ENCODE measurements around the gene ATRNL1. TPM values are rescaled to one million over a fixed set of nuclear protein-coding genes. Genes with fewer than 3 reads are reported as not detected.

The ATRNL1 gene
- total RNA-seq, 1 experiment from 2014 or later: 28.7 TPM

GRCh38 chr10:115514895-115515294 is 421.7 kb downstream of the ATRNL1 start:
- no peak for DNase-seq (ENCODE audit: low spot score)
- no peak for ATAC-seq
- no peak for TF ChIP-seq PREB (CRISPR knock-in tag; IDR thresholded peaks at IDR 0.05; ENCODE audit: borderline replicate concordance)
- no peak for TF ChIP-seq RELA (CRISPR knock-in tag; IDR thresholded peaks at IDR 0.05; ENCODE audit: borderline replicate concordance)
- no peak for TF ChIP-seq ATF3 (CRISPR knock-in tag; conservative IDR thresholded peaks at IDR 0.05)
- no peak for TF ChIP-seq TP53 (CRISPR knock-in tag; IDR thresholded peaks at IDR 0.05)
- no peak for TF ChIP-seq ZNF671 (CRISPR knock-in tag; IDR thresholded peaks at IDR 0.05)
- no peak for TF ChIP-seq E2F1 (CRISPR knock-in tag; IDR thresholded peaks at IDR 0.05)
- no peak for TF ChIP-seq TCF7 (CRISPR knock-in tag; IDR thresholded peaks at IDR 0.05; ENCODE audit: low read depth)
- TF ChIP-seq JAZF1 (CRISPR knock-in tag; IDR thresholded peaks at IDR 0.05): no peak
- TF ChIP-seq ESRRA (CRISPR knock-in tag; IDR thresholded peaks at IDR 0.05; ENCODE audit: borderline replicate concordance): no peak
- no peak for TF ChIP-seq ZNF219 (CRISPR knock-in tag; IDR thresholded peaks at IDR 0.05; ENCODE audit: borderline replicate concordance)
- TF ChIP-seq ZNF232 (CRISPR knock-in tag; IDR thresholded peaks at IDR 0.05): no peak
- H3K4me1 Mint-ChIP-seq: no peaks in the 10 kb centered on the region
- H3K9me3 Mint-ChIP-seq: peaks cover 8% of the 10 kb centered on the region
- POLR2A ChIA-PET: interaction anchor here (0.6 kb wide), 1 partner anchor 373 kb away, joined by 3 read pairs; no protein-coding TSS in a partner anchor
- no peaks in the 10 kb centered on the region for H3K36me3 Mint-ChIP-seq
- no peak overlapping the region for H3K4me3 Mint-ChIP-seq
- CTCF ChIA-PET: no interaction called here
- no peak overlapping the region for H3K27ac Mint-ChIP-seq
- no peaks in the 10 kb centered on the region for H3K27me3 Mint-ChIP-seq (ENCODE audit: low read depth)

GRCh38 chr10:115525141-115525540 is 432.0 kb downstream of the ATRNL1 start:
- Mint-ChIP-seq H3K4me3 (no peak overlapping the region), H3K36me3 (peaks cover 14% of the 10 kb centered on the region), H3K27ac (no peak overlapping the region), H3K4me1 (no peaks in the 10 kb centered on the region), H3K27me3 (ENCODE audit: low read depth) (no peaks in the 10 kb centered on the region), H3K9me3 (peaks cover 45% of the 10 kb centered on the region)
- ChIA-PET CTCF (no interaction called here), POLR2A (no interaction called here)
- DNase-seq (ENCODE audit: low spot score) (no peak), ATAC-seq (no peak)
- TF ChIP-seq ZSCAN18 (CRISPR knock-in tag; IDR thresholded peaks at IDR 0.05): no peak
- no peak for TF ChIP-seq AFF4 (CRISPR knock-in tag; IDR thresholded peaks at IDR 0.05; ENCODE audit: borderline replicate concordance)
- no peak for TF ChIP-seq MLX (CRISPR knock-in tag; IDR thresholded peaks at IDR 0.05)
- TF ChIP-seq ZNF263 (CRISPR knock-in tag; IDR thresholded peaks at IDR 0.05; ENCODE audit: low read depth): no peak
- TF ChIP-seq ZNF121 (CRISPR knock-in tag; IDR thresholded peaks at IDR 0.05): no peak
- no peak for TF ChIP-seq RELA (CRISPR knock-in tag; IDR thresholded peaks at IDR 0.05; ENCODE audit: borderline replicate concordance)
- TF ChIP-seq ATF1 (CRISPR knock-in tag; IDR thresholded peaks at IDR 0.05): no peak
- TF ChIP-seq GRHL2 (CRISPR knock-in tag; IDR thresholded peaks at IDR 0.05; ENCODE audit: insufficient replicate concordance, severe bottlenecking): no peak
- no peak for TF ChIP-seq SMAD3 (CRISPR knock-in tag; IDR thresholded peaks at IDR 0.05; ENCODE audit: borderline replicate concordance)
- TF ChIP-seq ETV6 (CRISPR knock-in tag; IDR thresholded peaks at IDR 0.05): no peak
- TF ChIP-seq NFYB (CRISPR knock-in tag; conservative IDR thresholded peaks at IDR 0.05; ENCODE audit: low read depth): no peak
- TF ChIP-seq EMX1 (CRISPR knock-in tag; IDR thresholded peaks at IDR 0.05): no peak
- TF ChIP-seq ZNF219 (CRISPR knock-in tag; IDR thresholded peaks at IDR 0.05; ENCODE audit: borderline replicate concordance): no peak
- TF ChIP-seq TCF7 (CRISPR knock-in tag; IDR thresholded peaks at IDR 0.05; ENCODE audit: low read depth): no peak
- no peak for TF ChIP-seq ZNF512 (CRISPR knock-in tag; IDR thresholded peaks at IDR 0.05; ENCODE audit: borderline replicate concordance)
- no peak for TF ChIP-seq NR1H2 (CRISPR knock-in tag; IDR thresholded peaks at IDR 0.05)
